NCI-H2196 (cell line): Measurements from ENCODE around the gene NUDT15.
"Not testable (repeated sequence)": the region's sequence is repeated elsewhere in the genome, so short reads cannot be mapped to it uniquely, and the experiment has no call there.

Experiments
- DNase-seq: peaks from one replicate; lab custom pipeline; 2025; ENCODE audit not compliant: unreplicated experiment; lab: John Stamatoyannopoulos, UW

NUDT15 gene

DNA sequence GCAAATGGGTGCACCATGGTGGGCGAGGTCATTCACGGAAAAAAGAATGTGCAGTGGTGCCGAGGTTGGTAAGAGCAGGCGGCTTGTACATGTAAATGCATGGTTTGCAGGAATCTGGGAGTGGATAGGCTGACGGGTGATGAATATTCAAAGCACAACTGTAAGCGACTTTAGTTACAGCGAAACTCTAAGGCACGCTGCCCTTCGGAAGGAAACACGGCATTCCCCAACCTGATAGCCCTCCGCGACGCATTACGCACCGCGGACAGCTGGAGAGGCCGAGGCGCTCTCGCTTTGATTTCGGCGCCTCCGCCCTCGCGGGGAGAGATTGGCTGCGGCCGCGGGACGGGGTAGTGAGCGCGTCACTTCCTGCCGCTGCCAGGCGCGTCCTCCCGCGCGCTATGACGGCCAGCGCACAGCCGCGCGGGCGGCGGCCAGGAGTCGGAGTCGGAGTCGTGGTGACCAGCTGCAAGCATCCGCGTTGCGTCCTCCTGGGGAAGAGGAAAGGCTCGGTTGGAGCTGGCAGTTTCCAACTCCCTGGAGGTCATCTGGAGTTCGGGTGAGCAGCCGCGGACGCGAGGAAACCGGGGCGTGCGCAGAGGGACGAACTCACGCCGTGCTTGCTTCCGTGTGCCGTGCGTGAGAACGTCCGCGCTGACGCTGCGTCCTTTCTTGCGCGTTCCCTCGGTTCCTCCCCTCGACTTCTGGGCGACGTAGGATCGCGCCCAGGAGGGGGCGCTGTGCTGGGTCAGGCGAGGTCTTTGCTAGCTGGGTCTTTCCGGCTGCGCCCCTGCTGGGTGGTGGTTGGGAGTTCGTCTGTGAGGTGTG is at the start of gene NUDT15:
TSS of gene NUDT15 (plus strand) at position 381 of the 828 bp plus-strand sequence. CDS start at position 402, 21 bp downstream.
- DNase-seq = peak; percentile 88

- no peak for DNase-seq
Observed at GRCh38 chr13:47990427-47990826, 47.1 kb upstream of the NUDT15 start.

- no peak for DNase-seq
Observed at GRCh38 chr13:47990920-47991466, 46.5 kb upstream of the NUDT15 start.

GRCh38 chr13:47991859-47992258 is 45.7 kb upstream of the NUDT15 start:
- DNase-seq = no peak

GRCh38 chr13:47997384-47997783 is 40.1 kb upstream of the NUDT15 start:
- no peak for DNase-seq

DNA sequence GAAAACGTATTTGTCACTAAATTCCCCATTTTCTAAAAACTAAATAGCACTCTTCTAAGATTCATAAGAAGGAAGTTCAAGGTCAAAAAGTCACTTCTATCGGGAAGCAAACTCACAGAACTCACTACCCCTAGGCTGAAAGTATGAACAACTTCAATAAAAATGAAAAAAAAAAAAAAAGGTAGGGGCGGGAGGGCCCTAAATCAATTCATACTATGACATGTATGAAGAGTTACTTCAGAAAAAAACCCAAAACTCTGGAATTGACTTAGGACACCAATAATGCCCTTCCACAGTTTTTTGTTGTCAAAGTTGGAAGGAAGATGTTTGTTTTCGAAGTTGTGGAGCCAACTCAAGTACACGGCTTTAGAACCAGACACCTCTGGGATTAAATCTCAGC is 37.6 kb upstream of the NUDT15 start:
- no peak for DNase-seq

- no peak for DNase-seq
Observed at GRCh38 chr13:48000559-48001113, 36.9 kb upstream of the NUDT15 start.

DNA sequence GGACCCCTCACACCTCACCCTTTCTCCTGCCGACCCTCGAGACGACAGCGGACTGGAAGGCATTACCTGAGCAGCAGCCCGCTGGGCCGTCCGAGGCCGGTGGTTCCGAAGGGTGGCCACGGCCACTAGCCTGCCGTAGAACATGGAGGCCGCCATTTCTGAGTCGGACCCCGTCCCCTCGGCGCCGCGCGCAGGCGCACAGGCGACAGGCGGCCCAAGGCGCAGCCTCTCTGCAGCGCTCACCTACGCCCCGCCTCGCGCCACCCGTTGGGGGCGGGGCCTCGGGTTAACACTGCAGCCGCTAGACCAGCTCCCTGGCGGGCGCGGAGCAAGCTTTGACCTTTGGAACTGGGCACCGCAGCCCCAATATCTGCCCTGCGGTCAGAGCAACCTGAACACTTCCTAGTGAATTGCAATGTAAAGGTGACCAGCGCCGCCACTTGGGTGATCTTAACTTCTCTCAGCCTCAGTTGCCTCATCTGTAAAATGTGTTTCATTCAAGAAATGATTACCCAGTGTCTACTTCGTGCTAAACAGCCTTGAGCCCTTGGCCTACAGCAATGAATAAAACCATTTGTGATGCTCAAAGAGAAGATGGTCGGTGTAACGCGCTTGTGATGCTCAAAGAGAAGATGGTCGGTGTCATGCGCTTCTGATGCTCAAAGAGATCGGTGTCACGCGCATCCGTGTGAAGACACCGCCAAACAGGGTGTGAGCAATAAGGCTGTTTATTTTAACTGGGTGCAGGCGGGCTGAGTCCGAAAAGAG is 36.2 kb upstream of the NUDT15 start, which contains the start of gene SUCLA2:
TSS of gene SUCLA2 (minus strand) at position 160 of the 768 bp plus-strand sequence. CDS start at position 156, 4 bp downstream.
- peak; percentile 81 for DNase-seq

GRCh38 chr13:48001999-48002398 is 35.5 kb upstream of the NUDT15 start:
- not testable (repeated sequence) for DNase-seq

DNA sequence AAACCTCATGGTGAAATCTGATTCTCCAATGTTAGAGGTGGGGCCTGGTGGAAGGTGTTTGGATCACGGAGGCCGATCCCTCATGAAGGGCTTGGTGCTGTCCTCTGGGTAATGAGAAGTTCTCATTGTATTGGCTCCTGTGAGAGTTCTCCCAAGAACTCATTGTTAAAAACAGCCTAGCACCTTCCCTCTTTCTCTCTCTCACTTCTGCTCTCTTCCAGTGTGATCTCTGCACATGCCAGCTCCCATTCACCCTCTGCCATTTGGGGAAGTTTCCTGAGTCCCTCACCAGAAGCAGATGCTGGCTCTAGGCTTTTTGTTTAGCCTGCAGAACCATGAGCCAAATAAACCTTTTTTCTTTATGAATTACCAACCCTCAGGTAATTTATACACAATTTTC is 33.3 kb upstream of the NUDT15 start:
- no peak for DNase-seq

- no peak for DNase-seq
Observed at GRCh38 chr13:48006396-48006795, 31.1 kb upstream of the NUDT15 start.

DNA sequence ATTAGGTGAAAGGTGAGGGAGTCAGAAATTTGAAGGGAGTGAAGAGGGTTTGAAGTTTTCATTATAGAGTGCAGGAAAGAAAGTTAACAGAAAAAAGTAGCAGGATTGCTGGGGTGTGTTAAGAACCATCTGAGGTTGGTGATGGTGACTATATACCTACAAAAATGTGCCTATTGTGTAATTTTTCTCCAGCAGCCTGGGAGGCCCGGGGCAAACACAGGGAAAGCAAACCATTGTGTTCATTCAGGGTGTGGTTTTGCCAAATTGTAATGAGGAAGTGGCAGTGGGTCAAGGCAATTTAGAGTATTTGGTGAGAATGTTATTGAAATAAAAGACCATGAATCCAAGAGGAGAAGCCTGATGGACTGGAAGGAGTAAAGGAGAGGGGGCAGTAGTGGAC is 28.2 kb upstream of the NUDT15 start:
- DNase-seq = no peak

DNA sequence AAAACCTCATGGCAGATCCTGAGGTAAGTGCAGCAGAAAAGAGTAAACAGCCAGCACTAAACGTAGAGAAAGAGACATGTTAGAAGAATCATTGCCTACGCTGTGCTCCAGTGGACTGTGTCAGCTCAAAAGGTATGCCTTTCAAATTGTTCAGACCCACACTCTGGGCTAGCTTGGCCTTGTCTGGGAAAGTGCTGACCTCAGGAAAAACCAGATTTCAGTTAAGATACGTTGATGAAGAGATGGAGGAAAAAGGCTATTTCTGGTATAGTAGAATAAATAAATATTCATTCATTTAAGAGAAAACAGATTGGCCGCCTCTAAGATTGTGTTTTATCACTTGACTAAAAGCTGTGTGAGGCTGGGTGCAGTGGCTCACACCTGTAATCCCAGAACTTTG is 26.8 kb upstream of the NUDT15 start:
- no peak for DNase-seq

- no peak for DNase-seq
Observed at GRCh38 chr13:48012668-48013067, 24.9 kb upstream of the NUDT15 start.

GRCh38 chr13:48014359-48014758 is 23.2 kb upstream of the NUDT15 start:
- DNase-seq = no peak

DNA sequence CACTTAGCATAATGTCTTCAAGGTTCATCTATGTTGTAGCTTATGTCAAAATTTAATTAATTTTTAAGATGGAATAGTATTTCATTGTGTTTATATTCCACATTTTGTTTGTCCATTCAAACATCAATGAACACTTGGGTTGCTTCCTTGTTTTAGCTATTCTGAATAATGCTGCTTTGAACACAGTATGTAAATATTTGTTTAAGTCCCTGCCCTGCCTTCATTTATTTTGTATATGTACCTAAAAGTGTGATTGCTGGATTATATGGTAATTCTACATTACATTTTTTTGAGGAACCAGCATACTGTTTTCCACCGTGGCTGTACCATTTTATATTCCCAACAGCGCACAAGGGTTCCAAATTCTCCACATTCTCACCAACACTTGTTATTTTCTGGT is 18.9 kb upstream of the NUDT15 start:
- DNase-seq = no peak

DNA sequence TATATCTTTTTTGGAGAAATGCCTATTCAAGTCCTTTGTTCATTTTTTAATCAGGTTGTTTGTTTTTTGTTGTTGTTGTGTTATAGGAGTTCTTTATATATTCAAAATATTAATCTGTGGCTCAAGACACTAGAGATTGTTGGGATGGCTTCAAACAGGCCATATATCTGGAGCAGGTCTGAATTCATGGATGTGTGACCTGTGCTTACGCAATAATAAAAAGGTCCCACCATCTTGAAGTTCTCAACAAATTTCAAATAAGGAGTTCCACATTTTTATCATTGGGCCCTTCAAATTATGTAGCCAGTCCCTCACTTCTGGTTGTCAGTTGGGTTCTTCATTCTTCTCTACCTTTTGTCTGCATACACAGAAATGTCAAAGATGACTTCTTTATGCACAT is 17.7 kb upstream of the NUDT15 start:
- DNase-seq = no peak

DNA sequence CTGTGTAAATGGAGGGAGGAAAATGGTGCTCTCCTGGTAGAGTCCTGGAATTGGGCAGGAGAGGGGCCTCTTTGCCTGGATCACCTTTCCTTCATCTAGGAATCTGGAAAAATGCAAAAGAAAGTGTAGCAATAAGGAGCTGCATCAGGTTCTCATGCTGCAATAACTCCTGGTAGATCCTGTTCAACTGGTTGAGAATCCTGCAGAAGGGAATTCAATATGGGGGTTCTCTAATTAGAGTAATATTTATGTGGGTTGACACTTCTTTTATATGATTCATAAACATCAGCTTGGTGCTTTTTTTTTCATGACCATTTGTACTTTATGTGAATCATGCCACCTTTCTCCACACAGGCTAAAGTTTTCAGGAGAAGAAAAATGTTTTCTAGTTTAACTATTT is 9.5 kb upstream of the NUDT15 start:
- no peak for DNase-seq

DNA sequence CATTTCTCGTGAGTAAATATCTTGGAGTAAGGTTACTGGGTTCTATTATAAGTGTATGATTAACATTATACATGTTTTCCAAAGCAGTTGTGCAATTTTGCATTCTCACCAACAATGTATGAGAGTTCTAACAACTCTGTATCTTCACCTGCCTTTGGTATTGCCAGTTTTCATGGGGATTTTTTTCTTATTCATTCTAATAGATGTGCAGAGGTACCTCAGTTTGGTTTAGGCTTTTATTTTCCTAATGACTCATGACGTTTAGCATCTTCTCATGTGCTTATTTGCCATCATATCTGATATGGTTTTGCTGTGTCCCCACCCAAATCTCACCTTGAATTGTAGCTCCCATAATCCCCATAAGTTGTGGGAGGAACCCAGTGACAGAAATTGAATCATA is 7.7 kb upstream of the NUDT15 start:
- DNase-seq = no peak

DNA sequence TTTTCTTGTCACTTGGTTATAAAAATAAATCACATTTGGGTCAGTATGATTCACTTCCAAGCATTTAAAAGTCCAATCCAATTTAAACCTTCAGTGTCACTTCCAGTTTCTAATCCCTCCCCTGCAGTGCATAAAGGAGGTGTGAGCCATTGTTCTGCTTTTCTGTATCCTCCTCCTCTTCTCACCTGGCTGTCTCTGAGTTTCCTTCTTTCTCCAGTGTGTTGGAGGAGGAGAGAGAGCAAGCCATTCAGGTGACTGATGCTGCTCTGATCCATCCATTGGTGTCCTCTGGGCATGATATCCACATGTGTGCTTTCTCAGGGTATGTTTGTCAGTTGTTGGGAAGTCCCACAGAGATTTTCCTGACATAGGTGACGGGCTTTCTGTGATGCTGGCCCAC is 1.2 kb downstream of the NUDT15 start:
- DNase-seq = no peak

DNA sequence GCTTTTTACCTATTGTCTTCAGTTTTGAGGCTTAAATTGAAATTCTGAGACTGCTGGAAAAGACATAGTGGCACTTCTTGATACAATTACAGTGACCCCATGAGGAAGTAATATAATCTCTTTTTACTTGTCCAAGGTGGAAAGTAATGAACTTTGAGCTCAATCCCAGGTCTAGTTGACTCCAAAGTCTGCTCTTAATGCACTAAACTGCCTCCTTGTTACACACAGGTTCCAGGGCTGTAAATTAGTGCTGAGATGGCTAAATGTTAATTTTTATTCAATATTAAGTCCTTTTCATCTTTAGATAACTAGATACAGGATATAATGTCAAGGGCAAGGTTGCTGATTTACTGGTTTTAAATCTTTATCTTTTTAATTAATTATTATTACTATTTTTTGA is 2.5 kb downstream of the NUDT15 start:
- DNase-seq = no peak

DNA sequence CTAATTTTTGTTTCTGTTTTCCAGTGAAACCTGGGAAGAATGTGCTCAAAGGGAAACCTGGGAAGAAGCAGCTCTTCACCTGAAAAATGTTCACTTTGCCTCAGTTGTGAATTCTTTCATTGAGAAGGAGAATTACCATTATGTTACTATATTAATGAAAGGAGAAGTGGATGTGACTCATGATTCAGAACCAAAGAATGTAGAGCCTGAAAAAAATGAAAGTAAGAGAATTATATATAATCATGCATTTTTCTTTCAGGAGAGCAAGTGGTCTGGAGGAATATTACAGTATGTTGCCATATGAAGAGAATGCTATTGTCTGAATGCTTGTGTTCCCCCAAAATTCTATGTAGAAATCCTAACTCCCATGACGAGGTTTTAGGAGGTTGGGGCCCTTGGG is 3.4 kb downstream of the NUDT15 start:
- no peak for DNase-seq
